Left renal cortex interstitium (tissue), 4 donors: ENCODE measurements around the gene B4GALNT3. TPM values are rescaled to one million over a fixed set of nuclear protein-coding genes. Genes with fewer than 3 reads are reported as not detected.
A peak's percentile ranks its signal among the peaks of the same experiment; 100 is the strongest.

Source experiments
- DNase-seq, 4 donors: peaks; one replicate each; pipeline ENCODE4 v3.0.0-alpha.2; 2013; ENCODE audit warnings: low read depth in 4 of 4, low spot score in 2 of 4, missing footprints in 1 of 4
- polyA plus RNA-seq, 4 donors: library from polyadenylated mRNA; unstranded; fragments of 120-200 nt; gene quantifications; one replicate each; pipeline ENCODE4 v1.2.1, GENCODE V29; 2013; ENCODE audit not compliant: insufficient read length in 4 of 4

B4GALNT3 gene
- polyA plus RNA-seq, 4 donors, result 13.6 to 24.0 (median 17.3) TPM

DNA sequence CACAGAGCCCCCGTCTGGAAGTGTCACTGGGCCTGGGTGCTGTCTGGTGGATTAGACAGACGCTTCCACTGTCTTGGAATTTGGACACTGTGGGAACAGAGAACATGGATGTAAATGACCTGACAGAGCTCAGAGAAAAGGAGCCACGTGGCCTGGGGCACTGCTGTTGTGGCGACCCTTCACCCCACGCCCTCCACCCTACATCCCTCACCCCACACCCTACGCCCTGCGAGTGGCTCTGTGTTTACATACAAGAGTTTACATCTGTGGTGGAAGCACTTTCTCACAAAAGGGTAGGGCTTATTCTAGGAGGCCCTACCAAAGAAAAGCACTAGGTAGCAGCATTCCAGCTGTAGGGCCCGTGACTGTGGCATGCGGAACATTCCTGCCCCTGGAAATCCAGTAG, 47.7 kb downstream of the B4GALNT3 start:
- no peak for DNase-seq

DNA sequence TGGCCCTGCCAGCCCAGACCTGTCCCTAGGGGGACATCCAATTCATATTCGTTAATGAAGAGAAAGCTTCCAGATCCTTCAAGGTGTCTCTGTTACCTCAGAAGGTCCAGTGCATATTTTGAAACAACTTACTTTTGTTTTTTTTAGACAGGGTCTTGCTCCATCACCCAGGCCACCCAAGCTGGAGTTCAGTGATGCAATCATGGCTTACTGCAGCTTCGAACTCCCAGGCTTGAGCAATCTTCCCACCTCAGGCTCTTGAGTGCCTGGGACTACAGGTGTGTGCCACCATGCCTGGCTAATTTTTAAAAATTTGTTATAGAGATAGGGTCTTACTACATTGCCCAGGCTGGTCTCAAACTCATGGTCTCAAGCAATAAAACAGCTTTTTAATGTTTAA, 48.4 kb downstream of the B4GALNT3 start:
- DNase-seq, result no peak

DNA sequence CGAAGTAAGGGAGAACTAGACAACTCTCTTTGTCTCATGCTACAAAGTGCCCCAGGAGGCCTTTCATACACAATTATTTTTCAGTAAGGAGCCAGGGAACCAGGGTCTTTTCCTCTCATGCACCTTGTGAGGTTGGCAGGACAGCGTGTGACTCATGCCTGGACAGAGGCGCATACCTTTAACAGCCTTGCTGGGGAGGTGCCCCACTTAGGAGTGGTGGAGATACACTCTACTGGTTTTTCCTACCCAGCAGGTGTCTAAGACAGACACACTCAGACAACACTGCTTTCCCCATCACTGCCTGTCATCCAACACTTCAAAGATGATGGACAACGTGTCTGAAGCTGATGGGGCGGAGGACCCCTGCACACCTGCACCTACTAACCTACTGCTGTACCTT, 49.1 kb downstream of the B4GALNT3 start:
- no peak for DNase-seq

DNA sequence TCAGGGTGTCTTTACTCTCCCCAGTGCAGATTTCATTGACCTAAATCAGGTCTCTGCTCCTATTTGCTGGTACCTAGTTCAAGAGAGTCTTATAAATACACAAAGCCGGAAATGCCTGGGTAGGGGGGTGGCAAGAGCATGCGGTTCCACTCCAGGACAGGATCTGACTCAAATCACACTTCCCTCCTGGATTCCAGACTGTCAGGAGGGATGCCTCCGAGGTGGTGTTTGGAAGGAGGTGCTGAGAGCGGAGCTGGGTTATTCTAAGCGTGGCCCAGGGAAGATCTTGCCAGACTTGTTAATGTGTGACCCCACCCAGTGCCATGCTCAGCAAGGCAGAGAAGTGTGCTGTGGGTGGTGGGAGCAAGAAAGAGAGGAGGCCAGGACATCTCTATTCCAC, 49.8 kb downstream of the B4GALNT3 start:
- DNase-seq, result no peak

DNA sequence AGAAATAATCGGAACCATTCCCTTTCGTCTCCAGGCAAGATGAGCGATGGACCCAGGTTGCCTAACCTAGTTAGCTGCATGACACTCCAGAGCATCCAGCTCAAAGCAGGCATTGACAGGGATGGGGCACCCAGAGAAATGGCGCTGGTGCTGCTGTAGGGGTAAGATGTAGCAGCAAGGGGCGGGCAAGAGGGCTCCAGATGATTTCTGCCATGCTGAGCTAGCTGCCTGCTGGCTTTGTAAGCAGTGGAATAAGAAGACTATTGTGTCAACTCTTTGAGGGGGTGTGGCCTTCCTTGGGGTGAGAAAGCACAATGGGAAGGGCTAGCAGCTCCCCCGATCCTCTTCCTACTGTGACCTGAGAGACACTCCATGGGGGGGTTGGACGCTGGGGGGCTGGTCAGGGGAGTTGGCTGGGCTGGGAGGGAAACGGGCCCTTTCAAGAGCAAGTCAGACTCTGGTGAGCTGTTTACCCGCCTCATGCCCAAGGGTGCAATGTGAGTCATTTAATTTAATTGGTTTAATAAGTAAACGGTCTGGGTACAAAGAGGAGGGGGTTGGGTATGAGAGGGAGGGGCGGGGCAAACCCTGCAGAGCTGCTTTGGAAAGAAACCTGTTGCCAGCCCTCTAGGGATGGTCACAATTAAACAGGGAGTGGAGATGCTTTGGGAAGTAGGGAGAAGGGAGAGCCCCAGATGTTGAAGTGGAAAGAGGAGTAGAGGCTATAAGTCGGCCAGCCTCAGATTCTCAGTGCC, 50.5 kb downstream of the B4GALNT3 start:
- peak in 1 of 4 donors; percentile 50 for DNase-seq

DNA sequence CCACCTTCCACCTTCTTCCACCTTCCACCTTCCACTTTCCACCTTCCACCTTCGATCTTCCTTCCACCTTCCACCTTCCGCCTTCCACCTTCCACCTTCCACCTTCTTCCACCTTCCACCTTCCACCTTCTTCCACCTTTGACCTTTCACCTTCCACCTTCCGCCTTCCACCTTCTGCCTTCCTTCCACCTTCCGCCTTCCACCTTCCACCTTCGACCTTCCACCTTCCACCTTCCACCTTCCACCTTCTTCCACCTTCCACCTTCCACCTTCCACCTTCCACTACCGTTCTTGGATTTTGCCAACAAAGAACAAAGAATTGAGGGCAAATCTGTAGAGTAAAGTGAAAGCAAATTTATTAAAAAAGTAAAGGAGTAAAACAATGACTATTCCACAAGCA, 53.2 kb downstream of the B4GALNT3 start:
- no peak for DNase-seq

DNA sequence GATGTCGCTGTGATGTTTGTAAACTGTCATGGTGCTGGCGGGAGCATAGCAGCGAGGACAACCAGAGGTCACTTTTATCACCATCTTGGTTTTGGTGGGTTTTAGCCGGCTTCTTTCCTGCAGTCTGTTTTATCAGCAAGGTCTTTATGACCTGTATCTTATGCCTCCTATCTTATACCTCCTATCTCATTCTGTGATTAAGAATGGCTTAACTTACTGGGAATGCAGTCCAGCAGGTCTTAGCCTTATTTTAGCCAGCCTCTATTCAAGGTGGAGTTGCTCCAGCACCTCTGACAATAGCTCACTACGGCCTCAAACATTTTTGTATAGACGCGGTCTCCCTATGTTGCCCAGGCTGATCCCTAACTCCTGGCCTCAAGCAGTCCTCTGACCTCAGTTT, 53.7 kb downstream of the B4GALNT3 start:
- no peak for DNase-seq

DNA sequence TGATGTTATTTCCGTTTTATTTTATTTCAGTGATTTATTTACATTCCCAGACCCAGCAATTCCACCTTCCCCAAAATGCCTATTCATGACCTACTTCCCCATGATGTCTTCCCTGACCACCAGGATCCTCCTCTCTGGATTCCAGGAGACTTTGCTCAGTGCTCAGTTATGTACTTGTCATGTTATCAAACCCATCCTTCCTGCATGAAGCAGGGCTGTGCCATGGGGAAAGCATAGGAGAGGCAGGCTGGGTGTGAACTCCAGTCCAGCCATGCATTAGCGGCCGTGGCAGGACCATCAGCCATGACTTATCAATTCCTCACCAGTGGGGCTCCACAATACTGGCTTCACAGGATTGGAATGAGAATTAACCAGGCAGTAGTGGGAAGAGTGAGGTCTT, 57.8 kb downstream of the B4GALNT3 start:
- DNase-seq, result no peak

DNA sequence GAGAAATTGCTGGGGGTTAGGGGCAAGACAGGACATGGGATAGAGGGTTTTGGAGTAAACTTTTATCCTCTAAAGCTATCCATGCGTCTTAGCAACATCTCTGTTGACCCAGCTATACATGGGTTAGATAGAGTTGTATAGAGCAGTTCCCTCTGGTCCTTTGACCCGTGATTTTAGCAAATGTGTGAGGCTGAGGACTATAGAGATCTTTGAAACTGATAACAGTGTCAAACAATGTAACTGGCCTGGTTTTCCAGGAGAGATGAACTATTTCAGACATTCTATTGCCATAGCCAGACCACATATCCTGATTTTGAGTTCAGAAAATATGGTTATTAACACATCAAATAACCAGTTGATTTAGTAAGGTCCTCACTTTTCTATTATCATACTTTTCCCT, 60.4 kb downstream of the B4GALNT3 start:
- DNase-seq, result no peak

DNA sequence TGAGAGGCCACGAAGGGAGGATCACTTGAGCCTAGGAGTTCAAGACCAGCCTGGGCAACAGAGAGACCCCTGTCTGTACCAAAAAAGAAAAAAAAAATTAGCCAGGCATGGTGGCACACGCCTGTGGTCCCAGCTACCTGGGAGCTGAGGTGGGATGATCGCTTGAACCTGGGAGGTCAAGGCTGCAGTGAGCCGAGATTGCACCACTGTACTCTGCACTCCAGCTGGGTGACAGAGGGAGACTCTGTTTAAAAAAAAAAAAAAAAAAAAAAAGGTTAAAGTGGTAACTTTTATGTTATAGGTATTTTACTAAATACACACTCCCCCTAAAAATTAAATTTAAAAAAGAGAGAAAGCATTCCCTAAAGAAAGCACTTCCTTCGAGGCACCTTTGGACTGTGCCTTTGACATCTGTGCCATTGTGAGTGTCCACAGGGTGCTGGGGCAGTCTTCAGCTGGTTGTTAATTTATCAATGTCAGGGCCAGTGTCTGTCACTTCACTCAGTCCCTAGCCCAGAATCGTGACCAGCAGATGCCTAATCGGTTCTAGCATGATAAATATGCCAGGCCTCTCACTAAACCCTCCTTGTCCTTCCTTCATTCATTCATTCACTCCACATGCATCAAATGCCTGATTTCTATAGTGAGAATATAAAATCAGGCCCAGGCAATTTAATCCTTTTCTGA, 63.1 kb downstream of the B4GALNT3 start:
- DNase-seq, result no peak

DNA sequence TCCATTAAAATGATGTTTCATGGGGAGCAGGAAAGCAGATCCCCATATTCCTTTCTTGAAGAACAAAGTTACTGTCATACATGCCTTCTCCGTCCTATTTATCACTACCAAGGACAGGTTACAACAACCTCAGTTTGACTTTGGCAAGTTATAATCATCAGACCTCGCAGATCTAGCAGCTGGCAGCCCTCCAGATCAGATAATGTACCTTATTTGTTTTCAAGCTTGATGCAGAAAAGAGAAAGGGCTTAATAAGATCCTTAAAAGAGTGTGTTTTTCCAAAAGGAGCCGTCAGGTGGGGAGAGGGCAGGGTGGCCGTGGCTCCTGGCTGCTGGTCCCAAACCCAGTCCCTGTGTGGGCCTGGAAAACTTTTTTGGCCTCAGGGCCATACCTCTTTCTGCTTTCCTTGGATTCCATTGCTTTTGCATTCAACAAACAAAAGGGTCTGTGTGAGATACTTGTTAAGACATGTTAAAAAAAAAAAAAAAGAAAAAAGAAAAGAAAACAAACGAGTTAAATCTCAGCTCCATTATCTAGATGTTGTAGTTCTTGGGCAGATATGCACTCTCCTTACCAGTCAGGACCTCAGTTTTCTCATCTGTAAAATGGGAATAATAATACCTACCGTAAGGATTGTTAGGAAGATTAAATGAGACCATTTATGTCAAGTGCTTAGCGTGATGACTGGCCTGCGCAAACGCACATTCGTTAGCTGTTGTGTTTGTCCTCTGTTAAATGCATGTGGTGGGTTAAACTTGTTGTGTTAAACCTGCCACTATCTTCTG, 64.6 kb downstream of the B4GALNT3 start:
- DNase-seq, result no peak

DNA sequence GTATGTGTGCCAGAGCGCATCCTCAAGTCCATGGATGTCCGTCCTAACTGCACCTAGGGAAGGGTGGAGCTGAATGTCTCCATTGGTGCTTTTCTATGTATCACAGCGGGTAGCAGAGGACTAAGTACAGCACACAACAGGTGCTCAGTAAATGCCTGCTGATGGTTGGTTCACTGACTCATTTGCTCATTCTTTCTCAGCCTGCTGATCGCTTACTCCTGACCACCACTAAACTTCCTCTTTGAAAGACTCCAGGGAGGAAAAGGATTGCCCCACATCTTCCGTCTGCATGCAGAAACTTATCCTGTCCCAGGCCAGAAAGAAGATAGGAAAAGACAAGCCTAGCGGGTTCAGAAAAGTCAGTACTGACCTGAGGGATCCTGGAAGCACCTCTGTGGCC, 66.3 kb downstream of the B4GALNT3 start:
- DNase-seq, result no peak

DNA sequence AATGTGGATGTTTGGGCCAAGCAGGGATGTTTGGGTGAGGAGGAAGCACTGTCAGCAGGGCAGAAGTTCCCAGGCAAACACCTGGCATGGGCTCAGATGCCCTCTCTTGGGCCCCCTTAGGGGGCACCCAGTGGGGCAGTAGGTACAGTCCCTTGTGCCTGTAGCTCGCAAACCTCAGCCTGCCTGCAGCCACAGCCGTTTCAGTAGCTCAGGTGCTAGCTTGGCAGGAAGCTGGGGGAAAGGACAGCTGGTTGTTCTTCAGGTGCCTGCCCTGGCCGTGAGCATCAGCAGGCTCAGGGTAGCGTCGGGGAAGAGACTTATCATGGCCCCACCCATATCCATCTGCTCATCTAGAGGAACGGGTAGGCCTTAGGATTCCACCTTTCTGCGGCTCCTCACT, 67.5 kb downstream of the B4GALNT3 start:
- no peak for DNase-seq

DNA sequence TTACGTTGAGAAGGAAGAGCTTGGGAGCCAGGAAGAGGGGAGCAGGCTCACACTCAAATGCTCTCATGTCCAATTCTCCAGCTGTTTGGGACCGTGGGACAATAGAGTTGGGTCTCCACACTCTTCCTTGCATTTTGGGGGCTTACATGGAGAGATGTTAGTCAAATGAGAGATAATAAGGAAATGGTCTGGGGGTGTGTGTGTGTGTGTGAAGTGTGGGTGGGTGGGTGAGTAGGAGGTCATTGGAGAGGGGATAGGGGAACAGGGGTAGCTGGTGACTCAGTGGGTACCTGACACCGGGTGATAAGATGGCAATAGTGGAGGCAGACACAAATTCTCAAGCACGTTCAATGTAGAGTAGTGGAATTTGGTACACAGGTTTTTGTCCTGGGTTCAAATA, 68.0 kb downstream of the B4GALNT3 start:
- DNase-seq, result no peak

DNA sequence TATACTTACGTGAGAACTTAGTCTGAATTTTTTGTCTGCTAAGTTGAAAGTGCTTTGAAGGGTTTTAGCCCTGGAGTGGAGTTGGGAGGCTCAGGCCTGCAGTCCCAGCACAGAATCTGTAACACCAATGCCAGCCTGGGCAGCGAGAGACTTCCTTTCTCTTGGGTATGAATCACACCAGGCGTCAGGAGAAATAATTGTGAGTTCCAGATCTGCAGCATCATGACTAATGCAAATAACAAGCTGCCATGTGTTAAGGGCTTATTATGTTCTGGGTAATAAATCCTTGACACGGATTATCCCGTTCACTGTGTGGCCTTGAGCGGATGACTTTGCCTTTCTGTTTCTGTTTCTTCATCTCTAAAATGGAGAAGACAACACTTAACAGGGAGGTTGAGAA, 70.6 kb downstream of the B4GALNT3 start:
- DNase-seq, result no peak

DNA sequence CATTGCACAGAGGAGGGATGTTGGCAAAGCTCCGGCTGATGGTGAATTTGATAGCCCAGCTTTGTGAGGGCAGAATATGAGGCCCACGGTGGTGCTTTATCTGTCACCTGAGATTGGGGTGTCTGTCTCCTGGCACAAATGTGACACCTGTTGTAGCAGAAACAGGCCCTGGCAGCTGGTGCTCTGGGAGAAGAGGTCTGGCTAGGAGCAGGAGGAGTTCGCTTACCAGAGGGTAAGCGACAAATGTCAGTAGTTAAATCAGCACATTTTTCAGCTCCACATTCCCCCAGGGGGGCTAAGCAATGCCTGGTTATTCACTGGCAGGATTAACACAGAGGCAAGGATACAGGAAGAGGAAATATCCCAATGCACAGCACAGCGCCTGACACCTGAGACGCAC, 71.1 kb downstream of the B4GALNT3 start:
- no peak for DNase-seq

DNA sequence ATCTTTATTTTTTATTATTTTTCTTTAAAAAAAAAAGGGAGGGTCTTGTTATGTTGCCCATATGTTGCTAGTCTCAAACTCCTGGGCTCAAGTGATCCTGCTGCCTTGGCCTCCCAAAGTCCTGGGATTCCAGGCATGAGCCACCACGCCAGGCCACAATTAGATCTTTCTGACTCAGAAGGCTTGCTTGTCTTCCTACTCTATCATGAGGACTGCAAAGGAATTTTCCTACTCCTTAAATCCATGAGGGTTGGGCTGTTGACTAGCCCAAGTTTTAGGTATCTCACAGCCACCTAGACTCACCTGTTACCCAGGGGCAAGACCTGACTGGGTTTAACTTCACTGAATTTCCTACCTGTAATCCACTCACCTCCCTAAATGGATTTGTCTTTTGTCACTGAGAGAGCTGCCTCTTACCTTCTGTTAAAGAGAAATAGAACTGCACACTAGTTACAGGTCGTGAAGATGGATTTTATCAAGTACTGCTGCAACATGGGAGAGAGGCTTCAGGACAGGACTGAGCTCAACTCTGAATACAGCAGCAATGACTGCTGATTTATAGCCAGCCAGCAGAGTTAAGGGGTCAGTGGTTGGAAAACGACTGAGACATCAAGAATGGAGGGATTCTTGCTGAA, 72.3 kb downstream of the B4GALNT3 start:
- no peak for DNase-seq

DNA sequence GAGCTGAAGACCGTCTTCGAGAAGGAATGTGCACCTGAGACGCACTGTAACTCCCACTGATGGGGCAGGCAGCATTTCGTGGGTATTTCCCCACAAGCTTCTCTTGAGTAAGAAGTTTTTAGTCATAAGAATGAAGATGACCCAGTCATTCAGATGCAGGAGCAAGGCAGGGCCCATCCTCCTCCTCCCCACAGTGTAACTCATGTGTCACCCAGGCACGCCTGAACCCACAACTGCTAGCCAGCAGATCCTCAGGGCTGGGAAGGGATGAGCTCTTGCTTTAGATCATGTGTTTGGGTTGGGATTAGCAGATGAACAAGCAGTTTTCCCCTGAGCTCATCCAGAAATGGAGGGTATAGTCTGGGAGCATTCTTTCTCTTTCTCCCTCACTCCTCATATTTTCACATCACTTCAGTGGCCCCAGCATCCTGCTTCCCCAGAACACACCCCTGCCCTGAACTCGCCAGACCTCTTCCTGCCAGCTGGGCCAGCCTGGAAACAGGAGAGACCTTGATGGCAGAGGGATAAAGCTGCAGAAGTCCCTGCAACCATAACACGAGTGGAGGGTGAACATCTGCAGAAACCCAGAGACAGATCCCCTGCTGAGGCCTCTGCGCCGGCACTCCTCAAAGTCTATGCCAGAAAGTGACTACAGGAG, 73.3 kb downstream of the B4GALNT3 start:
- DNase-seq, result no peak

DNA sequence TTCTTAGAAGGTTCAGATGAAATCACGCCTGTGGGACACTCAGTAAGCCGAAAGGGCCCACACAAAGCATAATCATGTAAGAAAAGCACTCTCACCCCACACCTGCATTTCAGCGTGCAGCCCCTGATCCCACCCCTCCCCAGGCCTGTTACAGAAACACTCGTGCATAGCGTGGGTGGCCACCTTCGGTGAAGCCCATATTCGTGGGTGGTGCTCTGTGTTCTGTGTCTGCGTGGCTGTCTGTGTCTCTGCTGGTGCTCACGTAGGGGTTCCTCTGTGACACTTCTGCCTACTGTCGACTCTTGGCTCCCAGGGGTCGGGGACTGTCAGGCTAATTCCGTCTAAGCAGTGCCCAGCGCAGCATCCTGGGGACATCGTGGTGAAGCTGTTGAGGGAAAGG, 74.0 kb downstream of the B4GALNT3 start:
- no peak for DNase-seq

DNA sequence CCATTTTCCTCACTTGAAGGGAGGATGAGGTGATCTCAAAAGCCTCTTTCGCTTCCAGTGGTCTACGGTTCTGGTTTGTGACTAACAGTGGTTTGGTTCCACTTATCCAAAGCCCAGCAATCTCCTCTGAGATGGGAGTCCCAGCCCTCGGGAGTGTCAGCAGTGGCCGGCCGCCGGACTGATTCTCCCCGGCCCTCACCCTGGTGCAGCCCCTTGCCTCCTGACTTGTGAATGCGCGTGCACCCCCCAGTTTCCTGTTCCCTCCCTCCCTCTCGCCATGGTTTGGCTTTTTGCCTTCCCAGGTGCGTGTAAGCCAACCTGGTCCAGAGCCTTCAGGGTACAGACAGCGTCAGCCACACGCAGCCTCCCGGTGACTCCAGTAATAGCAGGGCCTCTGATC, 74.5 kb downstream of the B4GALNT3 start:
- no peak for DNase-seq

DNA sequence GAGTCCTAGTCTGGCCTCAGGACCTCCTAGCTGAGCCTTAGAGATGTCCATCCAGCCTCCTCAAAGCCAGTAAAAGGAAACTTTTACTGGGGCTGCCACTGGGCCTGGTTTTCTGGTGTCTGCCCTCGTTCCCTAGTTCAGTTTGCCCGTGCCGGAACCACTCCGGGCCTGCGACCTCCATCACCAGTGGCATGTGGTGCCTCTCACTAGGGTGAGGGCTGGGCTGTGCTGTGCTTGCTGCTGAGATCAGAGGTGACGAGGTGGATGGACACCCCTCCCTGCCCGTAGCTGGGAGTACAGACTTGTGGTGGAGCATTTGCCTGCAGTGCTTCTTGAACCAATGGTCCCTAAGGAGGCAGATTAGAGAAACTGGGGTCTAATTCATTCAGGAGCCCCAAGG, 75.7 kb downstream of the B4GALNT3 start:
- DNase-seq, result no peak
